HG03520 (cell line): Measurements from ENCODE around the gene C5orf46.

Experiments
- ATAC-seq: cut with Tn5 transposase; IDR thresholded peaks from one replicate; pipeline ENCODE4 v1.9.1; 2021; ENCODE audit warnings: mild to moderate bottlenecking, moderate library complexity; ENCODE audit not compliant: unreplicated experiment

C5orf46 gene

GRCh38 chr5:147859962-147860640 lies 46.2 kb downstream of the C5orf46 start:
- ATAC-seq = no peak

- no peak for ATAC-seq
Observed at GRCh38 chr5:147858565-147858964, 47.8 kb downstream of the C5orf46 start.

GRCh38 chr5:147857302-147858129 lies 48.8 kb downstream of the C5orf46 start:
- peak; percentile 90 for ATAC-seq

GRCh38 chr5:147856801-147857200 lies 49.5 kb downstream of the C5orf46 start:
- no peak for ATAC-seq

- ATAC-seq = no peak
Observed at GRCh38 chr5:147855774-147856069, 50.6 kb downstream of the C5orf46 start.

GRCh38 chr5:147854894-147855773 lies 51.2 kb downstream of the C5orf46 start:
- ATAC-seq = no peak

- ATAC-seq = no peak
Observed at GRCh38 chr5:147854331-147854730, 52.0 kb downstream of the C5orf46 start.

GRCh38 chr5:147853372-147853987 lies 52.9 kb downstream of the C5orf46 start:
- ATAC-seq = no peak

- ATAC-seq = no peak
Observed at GRCh38 chr5:147852365-147852764, 54.0 kb downstream of the C5orf46 start.

GRCh38 chr5:147851578-147851977 lies 54.8 kb downstream of the C5orf46 start:
- no peak for ATAC-seq

GRCh38 chr5:147849226-147849625 lies 57.1 kb downstream of the C5orf46 start:
- ATAC-seq = no peak

GRCh38 chr5:147845618-147846017 lies 60.7 kb downstream of the C5orf46 start:
- ATAC-seq = no peak

- no peak for ATAC-seq
Observed at GRCh38 chr5:147844846-147845245, 61.5 kb downstream of the C5orf46 start.

GRCh38 chr5:147842869-147843268 lies 63.5 kb downstream of the C5orf46 start:
- ATAC-seq = no peak
